ENCODE data around the gene KCNS1.

The KCNS1 gene

GRCh38 chr20:45049438-45049837 lies 51.5 kb downstream of the KCNS1 start:
- DNase-seq (ENCODE audit: low read depth), result no peak

DNA sequence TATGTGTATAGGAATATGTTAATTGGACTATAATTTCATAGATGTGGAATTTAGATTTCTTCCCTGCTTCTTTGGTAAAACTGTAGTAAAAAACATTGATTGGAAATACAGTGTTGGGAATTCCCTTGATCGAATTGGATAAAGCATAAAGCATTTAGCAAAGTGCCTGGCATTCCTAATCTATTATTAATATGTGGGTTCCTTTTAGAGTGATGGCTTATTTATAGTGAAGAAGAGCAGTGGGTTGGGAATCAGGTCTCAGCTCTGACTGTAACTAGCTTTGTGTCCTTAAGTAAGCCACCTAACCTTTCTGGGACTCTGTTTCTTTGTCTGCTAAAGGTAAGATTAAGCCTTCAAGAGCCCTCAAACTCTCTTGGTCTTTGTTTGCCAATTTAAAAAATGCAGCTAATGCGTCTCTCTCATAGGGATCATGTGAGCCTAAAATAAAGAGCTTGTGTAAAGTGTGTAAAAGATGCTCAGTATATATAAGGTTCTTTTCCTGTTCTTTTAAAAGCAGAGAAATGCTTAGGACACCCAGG lies 53.3 kb downstream of the KCNS1 start:
- DNase-seq (ENCODE audit: low read depth), result no peak

DNA sequence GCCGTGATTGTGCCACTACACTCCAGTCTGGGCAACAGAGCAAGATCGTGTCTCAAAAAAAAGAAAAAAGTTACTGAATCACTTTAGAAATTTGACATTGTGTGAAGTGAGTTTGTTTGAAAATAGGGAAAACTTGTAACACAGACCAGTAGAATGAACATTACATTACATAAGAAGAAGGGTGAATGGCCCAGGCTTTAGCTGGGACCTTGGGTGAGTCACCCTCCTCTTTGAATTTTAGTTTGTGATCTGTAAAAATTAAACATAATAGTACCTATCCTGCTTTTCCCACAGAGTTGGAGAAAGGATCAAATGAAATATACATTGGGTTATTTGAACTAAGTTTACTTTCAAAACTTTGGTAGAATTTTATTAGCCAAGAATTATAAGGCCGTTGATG lies 56.3 kb downstream of the KCNS1 start:
- no peak for DNase-seq (ENCODE audit: low read depth)

DNA sequence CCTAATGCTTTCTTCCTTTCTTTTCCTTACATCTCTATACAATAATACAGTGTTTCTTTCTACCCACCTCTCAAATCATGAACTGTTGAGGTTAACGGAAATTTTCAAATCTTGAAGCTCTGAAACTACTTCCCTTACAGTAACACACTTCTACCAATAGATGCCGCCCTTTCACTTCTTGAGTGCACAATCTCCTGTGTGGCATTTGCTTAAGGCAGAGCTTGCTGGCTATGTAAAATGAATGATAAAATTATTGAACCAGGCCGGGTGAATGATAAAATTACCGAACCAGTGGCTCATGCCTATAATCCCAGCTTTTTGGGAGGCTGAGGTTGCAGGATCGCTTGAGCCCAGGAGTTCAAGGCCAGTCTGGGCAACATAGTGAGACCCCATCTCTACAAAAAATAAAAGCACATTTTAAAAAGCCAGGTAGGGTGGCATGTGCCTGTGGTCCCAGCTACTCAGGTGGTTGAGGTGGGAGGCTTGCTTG lies 56.8 kb downstream of the KCNS1 start:
- no peak for DNase-seq (ENCODE audit: low read depth)

GRCh38 chr20:45042978-45043377 lies 57.9 kb downstream of the KCNS1 start:
- DNase-seq (ENCODE audit: low read depth), result no peak
